ENCODE data around the gene NFATC4.
"Not testable (repeated sequence)": the region's sequence is repeated elsewhere in the genome, so short reads cannot be mapped to it uniquely, and the experiment has no call there.

NFATC4 gene

DNA sequence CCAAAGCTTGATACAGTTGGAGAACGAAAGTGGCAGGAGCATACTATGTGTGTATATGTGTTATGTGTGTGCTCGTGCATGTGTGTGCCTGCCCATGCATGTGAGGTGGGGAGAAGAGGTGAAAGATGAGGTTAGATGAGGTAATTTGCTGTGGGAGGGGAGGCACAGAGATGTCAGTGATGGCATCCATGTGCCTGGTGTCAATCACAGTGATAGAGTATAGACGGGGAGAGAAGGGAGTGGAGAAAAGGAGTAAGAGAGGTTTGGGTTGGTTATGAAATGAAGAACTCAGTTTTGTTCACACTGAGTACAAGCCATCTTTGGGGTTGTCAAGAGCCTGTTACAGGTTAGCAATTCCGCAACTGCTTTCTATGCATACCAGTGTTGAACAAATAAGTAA, 16.2 kb downstream of the NFATC4 start:
- TF ChIP-seq, protein P1, sequence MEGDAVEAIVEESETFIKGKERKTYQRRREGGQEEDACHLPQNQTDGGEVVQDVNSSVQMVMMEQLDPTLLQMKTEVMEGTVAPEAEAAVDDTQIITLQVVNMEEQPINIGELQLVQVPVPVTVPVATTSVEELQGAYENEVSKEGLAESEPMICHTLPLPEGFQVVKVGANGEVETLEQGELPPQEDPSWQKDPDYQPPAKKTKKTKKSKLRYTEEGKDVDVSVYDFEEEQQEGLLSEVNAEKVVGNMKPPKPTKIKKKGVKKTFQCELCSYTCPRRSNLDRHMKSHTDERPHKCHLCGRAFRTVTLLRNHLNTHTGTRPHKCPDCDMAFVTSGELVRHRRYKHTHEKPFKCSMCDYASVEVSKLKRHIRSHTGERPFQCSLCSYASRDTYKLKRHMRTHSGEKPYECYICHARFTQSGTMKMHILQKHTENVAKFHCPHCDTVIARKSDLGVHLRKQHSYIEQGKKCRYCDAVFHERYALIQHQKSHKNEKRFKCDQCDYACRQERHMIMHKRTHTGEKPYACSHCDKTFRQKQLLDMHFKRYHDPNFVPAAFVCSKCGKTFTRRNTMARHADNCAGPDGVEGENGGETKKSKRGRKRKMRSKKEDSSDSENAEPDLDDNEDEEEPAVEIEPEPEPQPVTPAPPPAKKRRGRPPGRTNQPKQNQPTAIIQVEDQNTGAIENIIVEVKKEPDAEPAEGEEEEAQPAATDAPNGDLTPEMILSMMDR (IDR thresholded peaks at IDR 0.05; ENCODE audit: low read depth, low read length), result no peak
- H3K27me3 ChIP-seq (ENCODE audit: insufficient read depth, low read depth, severe bottlenecking), result no peaks in the 10 kb centered on the region
- no peak overlapping the region for H3K27ac ChIP-seq
- no peak for DNase-seq
- H3K4me3 ChIP-seq (ENCODE audit: low read depth, low read length), result no peak overlapping the region
- H3K36me3 ChIP-seq, result no peaks in the 10 kb centered on the region
- no peaks in the 10 kb centered on the region for H3K9me3 ChIP-seq (ENCODE audit: severe bottlenecking)

DNA sequence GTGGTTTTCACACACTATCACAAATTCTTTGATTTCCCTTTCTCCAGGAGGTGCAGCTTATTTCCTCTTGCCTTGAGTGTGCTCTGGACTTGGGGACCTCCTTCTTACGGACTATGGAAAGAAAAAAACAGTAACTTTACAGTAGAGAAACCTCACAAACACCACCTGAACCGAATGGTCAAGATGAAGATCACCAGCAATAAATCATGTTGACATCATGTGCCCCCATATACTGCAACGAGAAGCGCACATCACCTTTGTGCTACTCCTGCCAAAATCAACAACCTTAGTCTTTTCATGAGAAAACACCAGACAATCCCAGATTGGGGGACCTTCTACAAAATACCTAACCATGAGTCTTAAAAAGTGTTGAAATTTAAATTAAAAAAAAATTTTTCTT, 17.5 kb downstream of the NFATC4 start:
- Histone ChIP-seq H3K9me3 (ENCODE audit: severe bottlenecking) (no peaks in the 10 kb centered on the region), H3K36me3 (no peaks in the 10 kb centered on the region), H3K27me3 (ENCODE audit: insufficient read depth, low read depth, severe bottlenecking) (no peaks in the 10 kb centered on the region), H3K4me3 (ENCODE audit: low read depth, low read length) (no peak overlapping the region), H3K27ac (no peak overlapping the region)
- TF ChIP-seq, protein P1 (IDR thresholded peaks at IDR 0.05; ENCODE audit: low read depth, low read length), result no peak
- DNase-seq, result no peak

DNA sequence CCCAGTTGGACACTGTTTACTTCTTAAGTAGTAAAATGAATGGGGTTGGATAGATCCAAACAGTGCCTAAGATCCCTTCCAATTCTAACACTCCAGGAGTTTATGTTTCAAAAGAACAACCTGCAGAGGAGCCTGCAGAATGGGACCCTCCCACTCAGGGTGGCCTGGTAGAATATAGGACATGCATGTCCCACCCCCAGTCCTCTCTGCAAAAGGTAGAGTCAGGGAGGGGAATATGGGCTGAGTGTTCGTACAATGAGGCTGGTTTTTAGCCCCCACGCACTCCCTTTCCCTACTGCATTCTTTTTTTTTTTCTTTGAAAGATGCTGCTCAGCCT, 19.0 kb downstream of the NFATC4 start:
- TF ChIP-seq, protein P1 (IDR thresholded peaks at IDR 0.05; ENCODE audit: low read depth, low read length), result no peak
- H3K27me3 ChIP-seq (ENCODE audit: insufficient read depth, low read depth, severe bottlenecking), result no peaks in the 10 kb centered on the region

DNA sequence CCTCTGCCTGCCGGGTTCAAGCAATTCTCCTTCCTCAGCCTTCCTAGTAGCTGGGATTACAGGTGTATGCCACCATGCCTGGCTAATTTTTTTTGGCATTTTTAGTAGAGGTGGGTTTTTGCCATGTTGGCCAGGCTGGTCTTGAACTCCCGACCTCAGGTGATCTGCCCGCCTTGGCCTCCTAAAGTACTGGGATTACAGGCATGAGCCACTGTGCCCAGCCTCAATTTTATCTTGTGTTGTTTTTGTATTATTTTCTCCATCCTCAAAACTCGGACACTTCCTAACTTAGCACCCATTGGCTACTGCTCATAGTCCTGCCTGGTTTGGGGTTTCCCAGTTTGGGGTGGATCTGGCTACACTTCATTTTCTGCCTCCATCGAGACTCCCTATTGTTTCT, 19.6 kb downstream of the NFATC4 start:
- H3K27me3 ChIP-seq (ENCODE audit: insufficient read depth, low read depth, severe bottlenecking); H3K36me3 ChIP-seq; H3K4me3 ChIP-seq (ENCODE audit: low read depth, low read length); DNase-seq; H3K9me3 ChIP-seq (ENCODE audit: severe bottlenecking): not testable (repeated sequence)
- H3K27ac ChIP-seq, result peak overlapping the region; percentile 73

More for the DNA sequence above, 19.0 kb downstream of the NFATC4 start:
- H3K4me3 ChIP-seq (ENCODE audit: low read depth, low read length), result no peak overlapping the region
- H3K36me3 ChIP-seq, result no peaks in the 10 kb centered on the region
- no peak overlapping the region for H3K27ac ChIP-seq
- no peak for DNase-seq
- no peaks in the 10 kb centered on the region for H3K9me3 ChIP-seq (ENCODE audit: severe bottlenecking)

DNA sequence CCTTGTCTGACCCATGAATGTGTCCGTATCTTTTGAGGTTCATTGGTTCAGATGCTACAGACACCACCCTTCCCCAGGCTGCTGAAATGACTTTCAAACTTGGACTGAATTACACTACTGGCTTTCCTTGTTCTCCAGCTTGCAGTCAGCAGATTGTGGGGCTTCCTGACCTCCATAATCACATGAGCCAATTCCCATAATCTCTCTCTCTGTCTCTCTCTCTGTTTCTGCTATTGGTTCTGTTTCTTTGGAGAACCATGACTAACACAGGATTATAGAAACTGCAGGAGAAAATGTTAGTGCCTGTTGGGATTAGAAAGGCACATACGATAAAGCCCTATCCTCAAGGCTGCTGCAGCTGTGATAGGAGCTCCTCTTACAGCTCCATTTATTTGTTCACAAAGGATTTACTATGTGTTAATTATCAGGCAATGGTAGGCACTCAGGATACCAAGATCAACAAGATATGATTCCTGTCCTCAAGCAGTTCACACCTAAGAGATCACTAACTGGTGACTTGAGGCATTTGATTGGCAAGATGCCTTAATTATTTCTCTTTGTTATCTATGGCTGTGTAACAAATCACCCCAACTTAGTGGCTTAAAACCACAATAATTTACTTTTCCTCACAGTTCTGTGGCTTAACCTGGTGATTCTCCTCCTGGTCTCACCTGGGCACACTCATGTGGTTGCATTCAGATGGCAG, 20.6 kb downstream of the NFATC4 start:
- Histone ChIP-seq H3K4me3 (ENCODE audit: low read depth, low read length) (no peak overlapping the region; the same call in 1 of the 2 replicates), H3K27ac (peak overlapping the region; percentile 73), H3K27me3 (ENCODE audit: insufficient read depth, low read depth, severe bottlenecking) (no peaks in the 10 kb centered on the region), H3K36me3 (no peaks in the 10 kb centered on the region), H3K9me3 (ENCODE audit: severe bottlenecking) (no peaks in the 10 kb centered on the region)
- peak; percentile 44 for DNase-seq
- TF ChIP-seq, protein P1 (IDR thresholded peaks at IDR 0.05; ENCODE audit: low read depth, low read length), result no peak

DNA sequence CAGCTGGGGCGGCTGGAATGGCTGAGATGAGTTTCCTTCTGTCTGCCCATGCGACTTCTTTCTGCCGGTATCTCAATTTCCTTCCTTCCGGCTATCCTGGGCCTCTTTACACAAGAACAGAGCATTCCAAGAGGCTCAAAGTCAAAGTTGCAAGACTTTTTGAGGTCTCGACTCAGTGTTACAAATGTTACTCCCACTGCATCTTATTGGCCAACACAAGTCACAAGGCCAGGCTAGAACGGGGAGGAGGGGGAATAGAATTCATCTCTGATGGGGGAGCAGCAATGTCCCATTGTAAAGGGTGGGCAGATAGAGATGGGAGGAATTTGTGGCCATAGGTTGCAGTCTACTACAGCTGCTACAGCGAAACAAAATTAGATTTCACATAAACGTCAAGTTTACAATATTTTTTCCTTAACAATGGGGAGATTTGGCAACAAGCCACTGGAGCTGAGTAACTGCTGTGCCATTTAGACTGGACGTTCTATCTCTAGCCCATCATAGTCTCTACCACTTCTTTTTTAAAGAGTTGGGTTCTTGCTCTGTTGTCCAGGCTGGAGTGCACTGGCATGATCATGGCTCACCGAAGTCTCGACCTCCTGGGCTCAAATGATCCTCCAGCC, 21.4 kb downstream of the NFATC4 start:
- H3K9me3 ChIP-seq (ENCODE audit: severe bottlenecking), result no peaks in the 10 kb centered on the region
- no peaks in the 10 kb centered on the region for H3K36me3 ChIP-seq
- H3K4me3 ChIP-seq (ENCODE audit: low read depth, low read length), result no peak overlapping the region
- DNase-seq, result no peak
- peak overlapping the region; percentile 73 for H3K27ac ChIP-seq
- H3K27me3 ChIP-seq (ENCODE audit: insufficient read depth, low read depth, severe bottlenecking), result no peaks in the 10 kb centered on the region
- TF ChIP-seq, protein P1 (IDR thresholded peaks at IDR 0.05; ENCODE audit: low read depth, low read length), result no peak
